GM15510 (cell line): ENCODE results near the gene ZMIZ1.

Experiments
- POLR2A ChIP-seq: IDR thresholded peaks from 3 replicates; pipeline ENCODE4 v1.6.1; 2011; ENCODE audit warnings: borderline replicate concordance; ENCODE audit not compliant: insufficient read length; ENCODE audit errors: extremely low read depth

Gene ZMIZ1

GRCh38 chr10:79098596-79099015 is 29.8 kb downstream of the ZMIZ1 start:
- no peak for TF ChIP-seq POLR2A

GRCh38 chr10:79099898-79100448 is 31.2 kb downstream of the ZMIZ1 start:
- TF ChIP-seq POLR2A: no peak

- no peak for TF ChIP-seq POLR2A
Observed at GRCh38 chr10:79100771-79101170, 32.0 kb downstream of the ZMIZ1 start.

GRCh38 chr10:79101560-79102497 is 33.1 kb downstream of the ZMIZ1 start:
- no peak for TF ChIP-seq POLR2A

GRCh38 chr10:79102498-79102874 is 33.7 kb downstream of the ZMIZ1 start:
- TF ChIP-seq POLR2A: no peak

GRCh38 chr10:79103129-79103528 is 34.4 kb downstream of the ZMIZ1 start:
- no peak for TF ChIP-seq POLR2A

GRCh38 chr10:79103585-79103984 is 34.8 kb downstream of the ZMIZ1 start:
- TF ChIP-seq POLR2A: no peak

DNA sequence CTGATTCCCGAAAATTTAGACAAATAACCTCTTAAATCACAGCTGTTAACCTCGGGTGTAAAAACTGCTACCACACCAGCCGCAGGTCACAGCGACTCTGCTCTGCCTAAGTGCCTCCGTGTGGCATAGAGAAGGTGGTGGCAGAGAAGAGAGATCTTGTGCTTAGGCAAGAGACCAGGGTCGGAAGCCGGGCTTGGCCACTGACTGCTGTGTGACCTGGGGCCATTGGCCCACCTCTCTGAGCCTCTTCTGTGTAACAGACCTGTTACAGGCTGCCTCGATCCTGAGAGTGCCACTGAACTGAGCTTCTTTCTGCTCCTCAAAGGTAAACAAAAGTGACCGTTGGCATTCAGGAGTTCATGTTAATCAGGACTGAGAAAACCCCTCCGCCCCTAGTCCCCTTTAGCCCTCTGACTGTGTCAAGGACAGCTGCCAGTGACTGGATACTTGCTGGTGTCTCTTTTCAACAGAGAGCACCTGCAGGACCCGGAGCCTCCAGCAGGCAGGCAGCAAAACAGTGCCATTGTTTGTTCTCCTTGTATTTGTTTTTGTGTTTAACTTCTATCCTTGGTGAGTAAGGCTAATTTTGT is 36.5 kb downstream of the ZMIZ1 start:
- TF ChIP-seq POLR2A: no peak

- no peak for TF ChIP-seq POLR2A
Observed at GRCh38 chr10:79105818-79106217, 37.1 kb downstream of the ZMIZ1 start.

- no peak for TF ChIP-seq POLR2A
Observed at GRCh38 chr10:79106256-79107050, 37.7 kb downstream of the ZMIZ1 start.

- no peak for TF ChIP-seq POLR2A
Observed at GRCh38 chr10:79107736-79108264, 39.0 kb downstream of the ZMIZ1 start.

DNA sequence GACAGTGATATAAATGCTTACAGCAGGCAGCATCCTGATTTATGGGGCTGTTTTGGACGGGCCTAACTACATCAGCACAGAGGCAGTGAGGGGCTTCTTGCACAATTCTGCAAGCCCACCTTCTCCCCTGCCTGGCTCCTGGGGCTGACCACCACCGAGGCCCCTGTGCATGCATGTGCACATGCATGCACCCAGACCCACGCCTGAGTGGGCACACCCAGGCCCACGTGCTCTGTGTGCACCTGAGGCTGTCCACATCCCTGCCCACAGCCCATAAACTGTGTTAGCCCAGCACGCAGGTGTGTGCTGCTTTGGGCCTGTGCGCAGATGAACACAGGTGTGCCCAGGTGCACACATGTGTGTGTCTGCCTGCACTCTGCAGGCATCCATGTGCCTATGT is 40.0 kb downstream of the ZMIZ1 start:
- TF ChIP-seq POLR2A: no peak

GRCh38 chr10:79111427-79111826 is 42.7 kb downstream of the ZMIZ1 start:
- no peak for TF ChIP-seq POLR2A

GRCh38 chr10:79111846-79112614 is 43.3 kb downstream of the ZMIZ1 start:
- no peak for TF ChIP-seq POLR2A
